GM18907 (cell line): ENCODE measurements around the gene TNPO2.
"Not testable (repeated sequence)": the region's sequence is repeated elsewhere in the genome, so short reads cannot be mapped to it uniquely, and the experiment has no call there.

ENCODE experiments used
- ATAC-seq: cut with Tn5 transposase; IDR thresholded peaks from one replicate; pipeline ENCODE4 v1.9.1; 2021; ENCODE audit warnings: mild to moderate bottlenecking, moderate library complexity; ENCODE audit not compliant: unreplicated experiment

The TNPO2 gene

GRCh38 chr19:12737835-12738351 is 14.2 kb upstream of the TNPO2 start:
- ATAC-seq: no peak

GRCh38 chr19:12736995-12737834 is 13.5 kb upstream of the TNPO2 start, which contains the start of gene GET3:
GET3 (plus strand) TSS chr19:12737497; CDS start chr19:12737506, 9 bp downstream.
- peak; percentile 77 for ATAC-seq

- no peak for ATAC-seq
Measured at GRCh38 chr19:12733369-12734214, 9.9 kb upstream of the TNPO2 start.

GRCh38 chr19:12731337-12731736 is 7.6 kb upstream of the TNPO2 start:
- ATAC-seq: no peak

- no peak for ATAC-seq
Measured at GRCh38 chr19:12730064-12730463, 6.3 kb upstream of the TNPO2 start.

- ATAC-seq: no peak
Measured at GRCh38 chr19:12727745-12728433, 4.2 kb upstream of the TNPO2 start.

- no peak for ATAC-seq
Measured at GRCh38 chr19:12726988-12727316, 3.2 kb upstream of the TNPO2 start.

GRCh38 chr19:12725612-12726011 is 1.9 kb upstream of the TNPO2 start:
- not testable (repeated sequence) for ATAC-seq

- ATAC-seq: no peak
Measured at GRCh38 chr19:12723381-12723640, 421 bp downstream of the TNPO2 start.

- peak; percentile 81 for ATAC-seq
Measured at GRCh38 chr19:12722566-12723380, 959 bp downstream of the TNPO2 start.

GRCh38 chr19:12721656-12722565 is 1.8 kb downstream of the TNPO2 start:
- peak; percentile 26 for ATAC-seq

- no peak for ATAC-seq
Measured at GRCh38 chr19:12720851-12721655, 2.7 kb downstream of the TNPO2 start.

GRCh38 chr19:12720296-12720695 is 3.4 kb downstream of the TNPO2 start:
- no peak for ATAC-seq

- no peak for ATAC-seq
Measured at GRCh38 chr19:12715929-12716328, 7.8 kb downstream of the TNPO2 start.

- ATAC-seq: no peak
Measured at GRCh38 chr19:12715102-12715501, 8.6 kb downstream of the TNPO2 start.

- not testable (repeated sequence) for ATAC-seq
Measured at GRCh38 chr19:12713304-12713703, 10.4 kb downstream of the TNPO2 start.

- ATAC-seq: not testable (repeated sequence)
Measured at GRCh38 chr19:12712077-12712476, 11.7 kb downstream of the TNPO2 start.

- no peak for ATAC-seq
Measured at GRCh38 chr19:12711187-12711586, 12.5 kb downstream of the TNPO2 start.

- ATAC-seq: no peak
Measured at GRCh38 chr19:12708641-12709040, 15.1 kb downstream of the TNPO2 start.
